Thyroid gland (tissue), 4 donors: ENCODE results near the gene RTN4RL1.

Experiments used
- POLR2A ChIP-seq, 2 donors: fragments of 450-650 bp; IDR thresholded peaks; one replicate each; pipeline ENCODE4 v1.6.1; 2017; ENCODE audit warnings: antibody characterized with exemption in 2 of 2, mild to moderate bottlenecking in 2 of 2, moderate library complexity in 1 of 2
- TF ChIP-seq, protein P1 (sequence below), 6 experiments: fragments of 200-600 bp in 3 of 6; fragments of 450-650 bp in 3 of 6; sonication (generic) in 3 of 6; IDR thresholded peaks; one replicate each; pipeline ENCODE4 v1.5.1; 2016 to 2019; ENCODE audit warnings: antibody characterized with exemption in 6 of 6, mild to moderate bottlenecking in 2 of 6, inconsistent platforms in 1 of 6, moderate library complexity in 1 of 6

DNA sequence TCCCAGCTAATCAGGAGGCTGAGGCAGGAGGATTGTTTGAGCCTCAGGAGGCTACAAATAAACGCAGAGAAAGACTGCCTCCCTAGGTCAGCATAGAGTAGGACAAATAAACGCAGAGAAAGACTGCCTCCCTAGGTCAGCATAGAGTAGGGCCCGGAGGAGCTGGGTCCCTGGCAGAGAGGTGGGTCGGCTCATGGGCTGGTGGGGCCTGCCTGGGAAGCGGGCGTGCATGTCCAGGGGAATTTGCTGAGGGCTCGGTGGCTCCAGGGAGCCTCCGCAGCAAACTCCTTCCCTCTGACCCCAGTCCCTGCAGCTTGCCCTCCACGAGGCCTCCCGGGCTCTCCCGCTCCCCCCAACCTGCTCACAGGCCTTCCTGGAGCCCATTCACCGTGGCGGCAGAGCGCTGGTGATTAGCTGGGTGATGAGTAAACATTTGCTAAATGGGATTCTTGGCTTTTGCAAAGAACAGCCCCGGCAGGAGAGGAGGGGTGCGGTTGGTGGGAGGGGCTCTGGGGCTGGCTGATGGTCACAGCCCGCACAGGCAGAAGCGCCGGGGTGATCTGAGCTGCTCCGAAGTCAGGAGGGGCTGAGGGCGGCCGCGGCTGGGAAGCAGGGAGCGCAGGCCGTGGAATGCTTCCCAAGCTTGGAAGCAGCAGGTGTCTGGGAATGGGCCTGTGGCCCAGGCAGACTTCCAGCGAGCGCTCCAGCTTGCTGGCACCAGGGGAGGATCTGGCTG is 93.1 kb downstream of the RTN4RL1 start:
- TF ChIP-seq, protein P1, sequence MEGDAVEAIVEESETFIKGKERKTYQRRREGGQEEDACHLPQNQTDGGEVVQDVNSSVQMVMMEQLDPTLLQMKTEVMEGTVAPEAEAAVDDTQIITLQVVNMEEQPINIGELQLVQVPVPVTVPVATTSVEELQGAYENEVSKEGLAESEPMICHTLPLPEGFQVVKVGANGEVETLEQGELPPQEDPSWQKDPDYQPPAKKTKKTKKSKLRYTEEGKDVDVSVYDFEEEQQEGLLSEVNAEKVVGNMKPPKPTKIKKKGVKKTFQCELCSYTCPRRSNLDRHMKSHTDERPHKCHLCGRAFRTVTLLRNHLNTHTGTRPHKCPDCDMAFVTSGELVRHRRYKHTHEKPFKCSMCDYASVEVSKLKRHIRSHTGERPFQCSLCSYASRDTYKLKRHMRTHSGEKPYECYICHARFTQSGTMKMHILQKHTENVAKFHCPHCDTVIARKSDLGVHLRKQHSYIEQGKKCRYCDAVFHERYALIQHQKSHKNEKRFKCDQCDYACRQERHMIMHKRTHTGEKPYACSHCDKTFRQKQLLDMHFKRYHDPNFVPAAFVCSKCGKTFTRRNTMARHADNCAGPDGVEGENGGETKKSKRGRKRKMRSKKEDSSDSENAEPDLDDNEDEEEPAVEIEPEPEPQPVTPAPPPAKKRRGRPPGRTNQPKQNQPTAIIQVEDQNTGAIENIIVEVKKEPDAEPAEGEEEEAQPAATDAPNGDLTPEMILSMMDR (IDR thresholded peaks at IDR 0.05) = no peak
- TF ChIP-seq POLR2A (IDR thresholded peaks at IDR 0.05) = no peak
